GM10248 (cell line): Measurements from ENCODE around the gene HMGN3.

Experiments used
- CTCF ChIA-PET: fragments of 300-600 bp; sonication (Branson Sonifier 250); formaldehyde crosslinking; extraction: SDS; loops from one replicate; lab custom pipeline; 2021; ENCODE audit warnings: antibody characterized with exemption; lab: Yijun Ruan, JAX
- POLR2A ChIA-PET: fragments of 350-650 bp; sonication (Branson Sonifier 250); formaldehyde crosslinking; extraction: SDS; loops from one replicate; lab custom pipeline; 2020; ENCODE audit warnings: antibody characterized with exemption; lab: Yijun Ruan, JAX
- DNase-seq: peaks from one replicate; pipeline ENCODE4 v3.0.0; 2012; ENCODE audit errors: extremely low spot score
- TF ChIP-seq, protein P1 (sequence below): IDR thresholded peaks from 2 replicates; pipeline ENCODE4 v1.5.1; 2012; ENCODE audit warnings: mild to moderate bottlenecking, low read depth; ENCODE audit errors: extremely low read depth, missing control alignments, control extremely low read depth

The HMGN3 gene

DNA sequence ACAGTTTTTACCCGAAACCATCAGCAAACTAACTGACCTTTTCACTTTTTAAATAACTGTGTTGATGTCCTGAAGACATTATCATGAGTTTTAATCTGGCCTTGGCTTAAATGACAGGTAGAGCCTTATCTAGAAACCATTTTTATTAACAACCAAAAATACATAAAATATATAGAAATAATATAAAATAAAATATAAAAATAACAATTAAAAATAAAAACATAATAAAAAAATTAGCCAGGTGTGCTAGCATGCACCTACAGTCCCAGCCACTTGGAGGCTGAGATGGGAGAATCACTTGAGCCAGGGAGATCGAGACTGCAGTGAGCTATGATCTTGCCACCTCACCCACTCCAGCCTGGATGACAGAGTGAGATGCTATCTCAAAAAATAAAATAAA, 21.6 kb downstream of the HMGN3 start:
- POLR2A ChIA-PET: no interaction called here
- no peak for DNase-seq
- TF ChIP-seq, protein P1, sequence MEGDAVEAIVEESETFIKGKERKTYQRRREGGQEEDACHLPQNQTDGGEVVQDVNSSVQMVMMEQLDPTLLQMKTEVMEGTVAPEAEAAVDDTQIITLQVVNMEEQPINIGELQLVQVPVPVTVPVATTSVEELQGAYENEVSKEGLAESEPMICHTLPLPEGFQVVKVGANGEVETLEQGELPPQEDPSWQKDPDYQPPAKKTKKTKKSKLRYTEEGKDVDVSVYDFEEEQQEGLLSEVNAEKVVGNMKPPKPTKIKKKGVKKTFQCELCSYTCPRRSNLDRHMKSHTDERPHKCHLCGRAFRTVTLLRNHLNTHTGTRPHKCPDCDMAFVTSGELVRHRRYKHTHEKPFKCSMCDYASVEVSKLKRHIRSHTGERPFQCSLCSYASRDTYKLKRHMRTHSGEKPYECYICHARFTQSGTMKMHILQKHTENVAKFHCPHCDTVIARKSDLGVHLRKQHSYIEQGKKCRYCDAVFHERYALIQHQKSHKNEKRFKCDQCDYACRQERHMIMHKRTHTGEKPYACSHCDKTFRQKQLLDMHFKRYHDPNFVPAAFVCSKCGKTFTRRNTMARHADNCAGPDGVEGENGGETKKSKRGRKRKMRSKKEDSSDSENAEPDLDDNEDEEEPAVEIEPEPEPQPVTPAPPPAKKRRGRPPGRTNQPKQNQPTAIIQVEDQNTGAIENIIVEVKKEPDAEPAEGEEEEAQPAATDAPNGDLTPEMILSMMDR: no peak
- CTCF ChIA-PET: interaction anchor here (1.4 to 2.0 kb wide), 3 partner anchors 9 to 18 kb away, joined by 3 to 8 read pairs (median 3); no protein-coding TSS in a partner anchor

DNA sequence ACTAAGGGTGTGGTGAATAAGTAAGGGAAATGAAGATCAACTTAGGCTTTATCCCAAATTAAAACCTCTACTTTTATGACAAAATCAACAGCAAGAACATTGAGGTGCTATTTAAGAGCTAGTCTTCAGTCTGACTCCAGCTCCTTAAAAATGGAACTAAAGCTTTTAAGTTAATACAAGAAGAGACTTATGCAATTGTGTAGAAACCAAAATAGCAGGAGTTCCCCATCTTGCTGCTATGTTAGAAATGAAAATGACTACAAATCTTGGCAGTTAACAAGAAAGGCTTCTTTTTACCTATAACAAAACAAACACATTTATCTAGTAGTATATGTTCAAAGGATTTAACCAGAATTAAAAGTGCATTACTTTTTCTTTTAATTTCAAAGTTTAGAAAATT, 25.7 kb downstream of the HMGN3 start:
- TF ChIP-seq, protein P1: no peak
- POLR2A ChIA-PET: no interaction called here
- DNase-seq: no peak
- CTCF ChIA-PET: interaction anchor here (1.4 to 3.8 kb wide), 3 partner anchors 9 to 103 kb away, joined by 3 to 13 read pairs (median 5); no protein-coding TSS in a partner anchor

DNA sequence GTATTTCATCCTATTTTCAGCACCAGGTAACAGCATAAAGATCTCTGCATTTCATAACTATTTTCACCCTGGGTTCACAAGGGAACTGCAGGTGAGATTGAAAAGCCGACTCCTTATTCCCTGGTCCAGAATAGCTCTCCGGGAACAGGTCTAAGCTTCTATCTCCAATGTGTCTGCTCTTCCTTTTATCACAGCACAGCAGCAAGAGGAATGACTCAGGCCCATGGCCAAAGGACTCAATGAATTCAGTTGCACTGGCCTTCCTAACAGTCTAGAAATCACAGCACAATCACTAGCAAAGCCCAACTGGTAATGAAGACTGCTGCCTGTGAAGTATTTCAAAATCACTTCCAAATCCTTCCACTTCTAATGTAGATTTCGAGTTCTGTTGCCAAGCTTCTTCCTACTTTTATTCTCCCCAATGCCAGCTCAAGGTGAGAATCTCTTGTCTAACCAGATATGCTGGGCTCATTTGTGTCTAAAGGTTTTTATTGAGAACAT, 30.7 kb downstream of the HMGN3 start:
- no peak for DNase-seq
- CTCF ChIA-PET: interaction anchor here (0.8 to 1.3 kb wide), 3 partner anchors 9 to 13 kb away, joined by 3 read pairs; no protein-coding TSS in a partner anchor
- POLR2A ChIA-PET: no interaction called here
- TF ChIP-seq, protein P1: no peak

DNA sequence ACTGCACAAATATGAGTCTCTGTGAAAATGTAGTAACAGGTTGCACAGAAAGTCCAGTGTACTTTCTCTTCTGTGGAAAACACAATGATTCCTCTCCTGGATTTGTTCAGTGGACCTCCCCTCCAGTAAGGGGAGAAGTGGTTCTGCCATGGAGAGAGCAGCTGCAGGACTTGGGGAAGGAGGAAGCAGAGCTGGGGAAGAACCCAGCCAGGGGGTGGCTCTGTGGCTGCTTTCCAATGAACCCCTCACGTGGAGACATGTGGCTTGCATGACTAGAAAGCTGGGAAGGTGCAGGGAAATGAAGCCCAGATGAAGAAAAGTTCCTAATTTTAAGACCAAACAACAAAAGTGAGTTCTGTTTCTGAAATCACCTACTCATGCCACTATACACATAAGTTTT, 31.9 kb downstream of the HMGN3 start:
- TF ChIP-seq, protein P1: no peak
- ChIA-PET POLR2A (no interaction called here), CTCF (no interaction called here)
- DNase-seq: no peak

DNA sequence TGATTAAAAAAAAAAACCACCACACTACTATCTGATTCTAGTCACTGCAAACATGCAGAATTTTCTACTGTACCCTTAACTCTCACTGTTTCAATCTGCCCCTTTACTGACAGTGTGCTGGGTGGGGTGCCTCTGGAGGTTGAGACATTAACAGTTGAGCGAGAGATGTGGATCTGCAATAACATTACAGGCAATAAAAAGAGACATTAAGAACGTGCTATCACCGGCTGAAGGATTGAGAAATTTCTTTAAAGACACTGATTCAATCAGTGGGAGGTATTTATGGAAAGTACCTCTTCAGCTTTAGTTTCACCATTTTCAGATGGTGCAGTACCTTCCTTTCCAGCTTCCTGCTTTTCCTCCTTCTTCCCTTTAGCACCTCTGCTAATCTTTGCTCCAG, 32.5 kb downstream of the HMGN3 start:
- ChIA-PET POLR2A (no interaction called here), CTCF (no interaction called here)
- DNase-seq: no peak
- TF ChIP-seq, protein P1: no peak

DNA sequence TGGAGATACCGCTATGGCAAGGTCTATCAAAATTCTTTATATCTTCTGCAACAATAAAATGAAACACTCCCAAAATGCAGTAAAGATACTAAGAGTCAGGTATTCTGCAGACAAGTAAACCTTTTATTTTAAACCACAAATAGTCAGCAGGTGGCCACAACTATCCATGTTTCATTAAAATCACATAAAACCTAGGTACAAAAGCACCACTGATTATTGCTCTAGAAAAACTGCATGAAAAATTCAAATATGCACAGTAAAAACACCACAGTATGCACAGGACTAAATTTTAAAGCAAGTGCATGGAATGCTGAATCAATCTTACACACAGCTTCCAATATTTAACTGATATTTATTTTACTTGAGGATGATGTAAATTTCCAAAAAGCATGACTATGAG, 33.3 kb downstream of the HMGN3 start:
- ChIA-PET CTCF (interaction anchor here (1.0 to 1.2 kb wide), 3 partner anchors 11 to 16 kb away, joined by 4 read pairs; no protein-coding TSS in a partner anchor), POLR2A (no interaction called here)
- no peak for DNase-seq
- TF ChIP-seq, protein P1: no peak
